GM13977 (cell line): ENCODE data around the gene IPO5.

Experiments
- DNase-seq: peaks from one replicate; pipeline ENCODE4 v3.0.0; 2012; ENCODE audit warnings: low spot score
- CTCF ChIP-seq: IDR thresholded peaks from 2 replicates; pipeline ENCODE4 v1.5.1; 2012; ENCODE audit warnings: mild to moderate bottlenecking, control low read depth; ENCODE audit not compliant: insufficient read depth; ENCODE audit errors: extremely low read depth, missing control alignments
- in situ Hi-C: fragments of 300-500 bp; cut with MboI; formaldehyde crosslinking; loops from one replicate; pipeline ENCODE4 v1.12.0; 2022; ENCODE audit warnings: low sequenced_read_pairs, low pct_unique_long_range_greater_than_20kb, mixed read lengths, inconsistent platforms; ENCODE audit not compliant: unreplicated experiment

Gene IPO5

GRCh38 chr13:97953376-97953970 lies at the start of gene IPO5:
TSS of gene IPO5 (plus strand) at chr13:97953675. CDS start at chr13:97976697, 23,022 bp downstream.
- in situ Hi-C loops = no loop called here
- no peak for DNase-seq
- TF ChIP-seq CTCF = no peak

- no peak for DNase-seq
- in situ Hi-C loops = no loop called here
- TF ChIP-seq CTCF = no peak
These were observed 49.4 kb upstream of the IPO5 start for GRCh38 chr13:97904059-97904458.

GRCh38 chr13:97905517-97905916 lies 48.0 kb upstream of the IPO5 start:
- DNase-seq = no peak
- no peak for TF ChIP-seq CTCF
- in situ Hi-C loops = no loop called here

DNA sequence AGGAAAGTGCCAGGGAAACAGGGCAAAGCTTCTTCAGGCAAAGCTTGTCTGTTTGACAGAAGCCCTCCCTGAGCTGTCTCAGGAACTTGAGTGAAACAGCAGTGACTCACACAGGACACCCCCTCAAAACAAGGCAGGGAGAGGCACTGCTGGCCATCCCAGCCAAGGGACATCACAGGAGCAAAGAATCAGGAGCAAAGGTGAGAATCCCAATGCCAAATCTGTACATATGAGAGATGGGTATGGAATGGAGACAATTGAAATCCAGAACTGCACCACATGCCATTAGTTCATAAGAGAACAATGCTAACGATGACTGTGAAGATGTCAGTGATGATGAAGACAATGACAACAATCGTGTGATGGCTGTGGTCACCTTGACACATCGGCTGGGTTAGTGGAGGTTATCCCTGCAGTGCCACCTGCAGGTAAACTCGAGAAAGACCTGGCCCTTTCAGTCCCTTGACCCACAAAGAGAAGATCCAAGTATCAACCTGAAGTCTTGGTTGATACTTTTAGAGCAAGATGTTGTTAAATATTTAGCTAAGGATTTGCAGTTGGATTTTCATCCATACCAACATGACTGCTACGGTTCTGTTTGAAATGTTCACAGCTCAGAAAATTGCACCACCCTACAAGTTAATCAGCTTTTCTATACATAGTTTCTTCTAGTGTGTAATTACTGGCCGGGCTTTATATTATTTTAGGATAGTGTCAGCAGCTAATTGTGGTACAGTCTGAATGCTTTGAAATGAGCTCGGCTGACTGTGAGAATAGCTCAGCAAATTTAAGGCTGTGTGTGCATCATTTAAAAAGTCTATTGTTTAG lies 42.0 kb upstream of the IPO5 start:
- peak; percentile 47 for TF ChIP-seq CTCF
- peak; percentile 14 for DNase-seq
- in situ Hi-C loops = no loop called here

- DNase-seq = no peak
- in situ Hi-C loops = no loop called here
- no peak for TF ChIP-seq CTCF
These were observed 41.3 kb upstream of the IPO5 start for GRCh38 chr13:97912139-97912535.

DNA sequence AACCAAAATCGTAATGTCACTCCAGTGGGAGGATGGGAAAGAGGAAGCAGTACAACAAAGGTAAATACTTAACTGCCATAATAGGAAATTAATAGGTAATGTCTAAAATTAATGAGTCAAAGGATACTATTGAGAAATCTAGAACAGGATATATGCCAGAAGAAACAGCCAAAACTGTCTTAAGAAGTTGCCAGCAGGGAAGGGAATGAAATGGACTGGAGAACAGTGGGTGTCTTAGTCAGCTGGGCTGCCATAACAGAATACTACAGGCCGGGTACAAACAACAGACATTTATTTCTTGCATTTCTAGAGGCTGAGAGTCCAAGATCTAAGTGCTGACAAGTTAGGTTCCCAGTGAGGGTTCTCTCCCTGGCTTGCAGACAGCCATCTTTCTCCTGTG lies 40.3 kb upstream of the IPO5 start:
- DNase-seq = no peak
- no peak for TF ChIP-seq CTCF
- in situ Hi-C loops = no loop called here
